Hepatocyte (in vitro differentiated cells): ENCODE measurements around the gene ALDH5A1.

Experiments used
- CTCF ChIP-seq: fragments of 200-600 bp; sonication (generic); IDR thresholded peaks from 2 replicates; pipeline ENCODE4 v1.5.1; 2016; ENCODE audit warnings: antibody characterized with exemption, mild to moderate bottlenecking; ENCODE audit not compliant: poor library complexity
- EZH2 ChIP-seq: fragments of 200-600 bp; sonication (generic); IDR thresholded peaks from 2 replicates; pipeline ENCODE4 v1.6.1; 2016; ENCODE audit warnings: antibody characterized with exemption, mild to moderate bottlenecking, borderline replicate concordance

GRCh38 chr6:24583463-24584381 lies 89.0 kb downstream of the ALDH5A1 start:
- TF ChIP-seq CTCF: peak; percentile 80
- TF ChIP-seq EZH2: no peak
